Jurkat, Clone E6-1 (cell line): ENCODE results near the gene PAQR8.

Experiments used
- DNase-seq: peaks from one replicate; pipeline ENCODE4 v3.0.0-alpha.2; 2011; ENCODE audit warnings: low read depth, low spot score
- H3K4me3 ChIP-seq: 2 replicates; pipeline ENCODE4 v1.5.1; 2011; ENCODE audit warnings: mild to moderate bottlenecking, low read length, control low read depth, moderate library complexity

PAQR8 gene

GRCh38 chr6:52395969-52396368 lies 34.0 kb downstream of the PAQR8 start:
- no peak overlapping the region for H3K4me3 ChIP-seq
- DNase-seq, result no peak

DNA sequence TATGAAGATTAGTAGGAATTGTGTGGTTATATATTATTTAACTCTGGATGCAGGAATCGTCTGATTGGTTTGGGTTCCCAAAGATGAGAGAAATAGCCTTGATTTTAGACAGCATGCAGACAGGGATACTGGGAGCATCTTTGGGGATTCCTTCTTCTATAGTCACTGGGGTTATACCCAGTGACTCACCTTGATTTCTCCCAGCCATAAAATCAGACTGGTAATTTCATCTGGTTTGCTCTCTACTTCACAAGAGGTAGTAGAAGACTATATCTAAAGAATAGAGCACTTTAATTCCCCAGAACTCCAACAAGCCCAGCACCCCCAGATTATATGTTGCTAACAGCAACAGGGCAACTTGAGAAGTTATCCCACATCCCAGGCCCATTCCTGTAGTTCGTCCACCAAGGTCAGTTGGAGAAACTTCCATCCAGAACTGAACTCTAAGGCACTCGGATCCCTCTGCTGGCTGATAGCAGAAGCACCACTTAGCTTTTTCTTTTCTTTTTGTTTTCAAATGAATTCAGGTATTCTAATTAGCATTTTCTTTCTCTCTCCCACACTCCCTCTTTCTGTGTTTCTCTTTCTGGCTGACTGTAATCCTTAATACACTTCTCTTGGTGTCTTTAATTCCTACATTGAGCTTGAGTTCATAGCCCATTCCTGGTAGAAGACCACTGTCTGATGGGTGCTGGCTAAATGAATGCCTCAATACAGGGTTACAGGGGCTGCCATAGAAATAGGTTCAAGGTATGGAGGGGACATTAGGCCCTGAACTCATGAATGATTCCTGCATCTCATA lies 37.8 kb downstream of the PAQR8 start:
- H3K4me3 ChIP-seq, result no peak overlapping the region
- peak; percentile 53 for DNase-seq

GRCh38 chr6:52400313-52401041 lies 38.5 kb downstream of the PAQR8 start:
- no peak for DNase-seq
- H3K4me3 ChIP-seq, result no peak overlapping the region

DNA sequence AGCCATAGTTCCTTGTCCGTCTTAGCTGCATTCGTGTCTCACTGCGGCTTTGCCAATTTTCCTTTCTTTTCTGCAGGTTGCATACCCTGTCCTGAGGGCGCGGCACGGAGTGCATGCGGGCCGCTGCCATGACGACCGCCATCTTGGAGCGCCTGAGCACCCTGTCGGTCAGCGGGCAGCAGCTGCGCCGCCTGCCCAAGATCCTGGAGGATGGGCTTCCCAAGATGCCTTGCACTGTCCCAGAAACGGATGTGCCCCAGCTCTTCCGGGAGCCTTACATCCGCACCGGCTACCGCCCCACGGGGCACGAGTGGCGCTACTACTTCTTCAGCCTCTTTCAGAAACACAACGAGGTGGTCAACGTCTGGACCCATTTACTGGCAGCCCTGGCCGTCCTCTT lies 41.1 kb downstream of the PAQR8 start:
- H3K4me3 ChIP-seq, result no peak overlapping the region
- DNase-seq, result no peak

DNA sequence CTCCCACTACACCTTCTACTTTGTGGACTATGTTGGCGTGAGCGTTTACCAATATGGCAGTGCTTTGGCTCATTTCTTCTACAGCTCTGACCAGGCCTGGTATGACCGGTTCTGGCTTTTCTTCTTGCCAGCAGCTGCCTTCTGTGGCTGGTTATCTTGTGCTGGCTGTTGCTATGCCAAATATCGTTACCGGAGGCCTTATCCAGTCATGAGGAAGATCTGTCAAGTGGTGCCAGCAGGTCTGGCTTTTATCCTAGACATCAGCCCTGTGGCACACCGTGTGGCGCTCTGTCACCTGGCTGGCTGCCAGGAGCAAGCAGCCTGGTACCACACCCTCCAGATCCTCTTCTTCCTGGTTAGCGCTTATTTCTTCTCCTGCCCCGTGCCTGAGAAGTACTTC lies 41.7 kb downstream of the PAQR8 start:
- DNase-seq, result no peak
- no peak overlapping the region for H3K4me3 ChIP-seq

DNA sequence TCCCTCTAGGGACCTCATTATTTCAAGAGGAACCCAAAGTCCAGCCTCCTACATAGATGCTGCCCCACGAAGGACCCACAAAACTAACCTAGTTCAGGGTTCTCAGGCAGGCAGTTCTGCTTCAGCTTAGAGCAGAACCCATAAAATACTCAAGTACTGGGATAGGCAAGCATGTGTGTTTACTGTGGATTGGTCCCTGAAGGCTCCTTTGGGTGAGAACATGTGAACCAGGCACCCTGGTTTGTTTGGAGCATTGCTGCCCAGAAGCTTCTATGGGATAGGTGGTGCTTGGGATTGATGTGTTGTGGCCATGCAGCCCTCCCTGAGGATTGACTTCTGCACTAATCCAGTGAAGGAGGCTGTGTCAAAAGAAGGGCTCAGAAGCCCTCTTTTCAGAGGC lies 43.3 kb downstream of the PAQR8 start:
- no peak for DNase-seq
- no peak overlapping the region for H3K4me3 ChIP-seq

DNA sequence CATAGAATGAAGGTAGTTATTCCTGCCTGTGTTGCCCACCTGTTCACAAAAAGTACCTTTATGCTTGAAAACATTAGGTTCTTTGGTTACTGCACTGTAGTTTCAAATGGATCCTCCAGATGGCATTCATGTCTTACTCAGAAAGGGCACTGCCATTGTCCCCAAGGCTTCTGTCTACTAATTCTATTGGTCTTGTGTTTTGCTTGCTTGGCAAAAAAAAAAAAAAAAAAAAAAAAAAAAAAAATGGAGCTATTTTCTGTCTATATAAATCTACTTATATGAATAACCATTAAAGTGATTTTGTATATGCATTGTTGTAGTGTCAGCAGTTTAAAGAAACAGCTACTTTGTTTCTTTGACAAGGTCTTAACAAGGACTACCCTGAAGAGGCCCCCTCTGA lies 45.5 kb downstream of the PAQR8 start:
- no peak overlapping the region for H3K4me3 ChIP-seq
- peak; percentile 55 for DNase-seq

DNA sequence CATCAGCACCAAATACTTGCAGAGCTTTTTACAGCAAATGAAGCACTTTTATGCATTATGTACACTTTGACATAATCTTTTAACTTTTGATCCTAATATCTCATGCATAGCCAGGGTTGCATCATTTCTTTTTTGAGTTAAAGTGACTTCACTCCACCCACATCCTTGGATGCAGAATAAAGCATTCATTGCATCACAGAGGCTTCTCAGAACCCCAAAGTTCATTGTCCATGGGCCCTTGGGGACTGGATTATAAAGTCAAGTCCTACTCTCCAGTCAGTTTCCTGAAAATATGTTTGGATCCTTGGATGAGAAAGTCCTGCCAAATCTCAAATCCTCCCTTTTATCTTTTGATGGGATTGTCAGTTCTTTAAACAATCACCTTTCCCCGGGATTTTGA lies 47.5 kb downstream of the PAQR8 start:
- no peak overlapping the region for H3K4me3 ChIP-seq
- no peak for DNase-seq

DNA sequence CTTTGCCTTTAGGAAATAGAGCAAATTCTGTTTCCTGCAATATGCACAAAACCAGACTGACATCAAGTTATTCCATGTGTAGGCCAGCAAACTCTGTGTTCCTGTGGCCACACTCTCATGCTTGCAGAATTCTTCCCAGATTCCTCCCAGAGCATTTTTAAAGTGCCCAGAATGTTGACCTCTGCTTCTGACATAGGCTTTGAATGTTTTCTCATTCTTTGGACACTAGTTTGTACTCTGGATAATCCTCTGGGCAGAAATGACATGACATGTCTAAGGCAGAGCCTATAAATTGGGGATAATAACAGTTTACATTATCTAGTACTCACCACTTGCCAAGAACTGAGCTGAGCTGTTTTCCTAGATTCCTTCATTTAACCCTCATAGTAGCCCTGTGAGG lies 49.0 kb downstream of the PAQR8 start:
- no peak overlapping the region for H3K4me3 ChIP-seq
- no peak for DNase-seq

GRCh38 chr6:52411911-52412310 lies 50.0 kb downstream of the PAQR8 start:
- H3K4me3 ChIP-seq, result no peak overlapping the region
- no peak for DNase-seq

DNA sequence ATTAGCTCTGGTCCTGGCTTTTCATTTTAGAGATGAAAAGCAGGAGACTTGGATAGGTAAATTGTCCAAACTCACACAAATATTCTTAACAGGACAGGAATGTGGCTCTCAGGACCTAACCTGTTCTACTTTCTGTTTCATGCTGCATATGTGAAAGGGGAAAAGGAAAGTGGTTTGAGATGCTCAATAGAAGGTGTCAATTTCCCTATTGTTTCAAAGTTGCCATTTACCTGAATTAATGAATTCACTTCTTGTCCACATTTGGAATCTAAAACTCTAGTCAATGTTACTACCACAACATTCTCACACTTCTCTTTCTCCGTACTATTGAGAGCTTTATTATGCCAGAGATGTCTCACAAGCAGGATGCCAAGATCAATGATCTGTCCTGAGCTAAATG lies 53.4 kb downstream of the PAQR8 start:
- H3K4me3 ChIP-seq, result no peak overlapping the region
- no peak for DNase-seq

DNA sequence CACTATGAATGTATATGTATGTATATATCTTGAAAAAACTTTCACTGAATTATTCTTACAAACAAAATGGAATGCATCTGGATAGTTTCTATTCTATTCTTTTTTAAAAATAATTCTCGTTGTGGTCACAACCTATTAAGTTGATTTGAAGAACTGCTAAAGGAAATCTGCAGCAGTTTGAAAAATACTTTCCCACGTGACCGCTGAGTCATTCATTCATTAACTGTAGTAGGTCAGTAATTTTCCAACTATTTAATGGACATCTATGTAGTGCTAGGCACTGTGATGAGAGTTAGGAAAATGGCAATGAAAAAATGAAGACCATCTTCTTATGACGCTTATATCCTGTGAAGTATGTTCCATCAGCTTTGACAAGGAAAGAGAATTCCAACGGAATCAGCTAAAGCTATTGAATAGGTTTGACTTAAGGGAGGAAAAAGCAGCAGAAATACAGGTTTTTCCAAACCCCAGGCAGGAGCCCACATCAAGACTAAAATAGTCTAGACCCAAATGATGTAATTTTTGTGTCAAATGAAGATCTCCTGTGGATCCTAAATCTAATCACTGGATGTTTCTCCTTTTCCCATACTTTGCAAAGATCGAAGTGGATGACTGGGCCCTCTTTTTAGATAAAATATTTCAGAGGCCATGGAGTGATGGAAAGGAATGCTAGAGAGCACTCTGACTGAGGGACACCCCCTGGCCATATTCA lies 54.1 kb downstream of the PAQR8 start:
- no peak for DNase-seq
- no peak overlapping the region for H3K4me3 ChIP-seq

- no peak overlapping the region for H3K4me3 ChIP-seq
- peak; percentile 75 for DNase-seq
Measured at GRCh38 chr6:52416629-52417151, 54.7 kb downstream of the PAQR8 start.

- DNase-seq, result no peak
- no peak overlapping the region for H3K4me3 ChIP-seq
Measured at GRCh38 chr6:52417675-52418111, 55.7 kb downstream of the PAQR8 start.

DNA sequence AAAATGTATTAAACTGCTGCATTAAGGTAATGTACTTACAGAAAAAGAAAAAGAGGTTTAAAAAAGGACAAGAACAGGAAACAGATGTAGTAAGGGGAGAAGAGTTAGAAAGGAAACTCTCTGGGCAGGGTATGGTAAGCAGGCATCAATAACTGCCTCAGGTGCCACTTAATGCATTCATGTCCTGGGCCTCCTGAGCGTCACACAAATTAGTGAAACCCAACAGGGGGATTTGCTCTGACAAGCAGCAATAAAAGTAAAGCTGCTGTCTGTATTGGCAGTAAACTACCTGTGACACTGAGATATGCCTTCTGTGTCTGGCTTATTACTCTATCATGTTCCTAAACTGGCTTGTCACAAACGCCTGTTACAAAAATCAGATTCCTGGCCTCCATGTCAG lies 56.7 kb downstream of the PAQR8 start:
- peak; percentile 52 for DNase-seq
- H3K4me3 ChIP-seq, result no peak overlapping the region

GRCh38 chr6:52419809-52420667 lies 58.1 kb downstream of the PAQR8 start, which contains the start of gene EFHC1:
Gene EFHC1 (plus strand): TSS chr6:52420342. CDS start chr6:52420411, 69 bp downstream.
- DNase-seq, result peak; percentile 94
- H3K4me3 ChIP-seq, result peak within 1 kb of the TSS; percentile 92

DNA sequence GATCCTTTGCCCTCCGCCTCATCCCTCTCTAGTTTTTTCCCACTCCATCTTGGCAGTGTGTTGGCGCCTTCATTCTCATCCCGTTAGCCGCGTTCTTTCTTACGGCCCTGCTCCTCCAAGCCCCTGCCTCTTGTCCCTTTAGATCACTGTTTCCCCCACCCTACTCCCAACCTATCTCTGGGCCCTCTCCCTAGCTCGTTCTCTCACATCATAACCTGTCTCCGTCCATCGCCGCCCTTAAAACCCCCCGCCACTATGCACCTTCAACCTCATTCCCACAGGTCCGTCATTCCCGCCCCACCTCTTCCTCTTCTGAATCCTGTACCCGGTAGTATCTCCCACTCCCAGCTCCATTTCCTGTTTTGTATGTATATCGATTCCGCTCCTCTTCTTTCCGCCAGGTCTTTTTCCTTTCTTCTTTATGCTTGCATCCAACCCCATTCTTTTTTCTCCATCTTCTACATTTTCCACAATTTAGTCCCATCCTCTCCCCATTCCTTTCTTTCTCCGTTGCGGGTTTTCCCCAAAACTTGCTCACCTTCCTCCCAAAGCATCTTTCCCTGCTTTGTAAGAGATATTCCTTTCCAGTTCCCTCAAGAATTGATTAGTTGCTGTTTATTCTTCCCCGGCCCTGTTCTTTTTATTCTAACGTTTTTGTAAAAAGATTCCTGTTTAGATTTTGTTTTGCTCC lies 58.9 kb downstream of the PAQR8 start:
- no peak for DNase-seq

GRCh38 chr6:52422156-52422555 lies 60.2 kb downstream of the PAQR8 start:
- H3K4me3 ChIP-seq, result no peak overlapping the region
- no peak for DNase-seq

More for the DNA sequence above, 58.9 kb downstream of the PAQR8 start:
- peak overlapping the region; percentile 92 for H3K4me3 ChIP-seq
